Colon (tissue), 2 donors: ENCODE measurements around the gene PSME4.

ENCODE experiments used
- FAIRE-seq: peaks from 2 replicates; lab custom pipeline; 2012; peaks lifted over from hg19 to GRCh38; lab: Jason Lieb, UNC
- donor health status: control.
- donor health status: control.

PSME4 gene, protein sequence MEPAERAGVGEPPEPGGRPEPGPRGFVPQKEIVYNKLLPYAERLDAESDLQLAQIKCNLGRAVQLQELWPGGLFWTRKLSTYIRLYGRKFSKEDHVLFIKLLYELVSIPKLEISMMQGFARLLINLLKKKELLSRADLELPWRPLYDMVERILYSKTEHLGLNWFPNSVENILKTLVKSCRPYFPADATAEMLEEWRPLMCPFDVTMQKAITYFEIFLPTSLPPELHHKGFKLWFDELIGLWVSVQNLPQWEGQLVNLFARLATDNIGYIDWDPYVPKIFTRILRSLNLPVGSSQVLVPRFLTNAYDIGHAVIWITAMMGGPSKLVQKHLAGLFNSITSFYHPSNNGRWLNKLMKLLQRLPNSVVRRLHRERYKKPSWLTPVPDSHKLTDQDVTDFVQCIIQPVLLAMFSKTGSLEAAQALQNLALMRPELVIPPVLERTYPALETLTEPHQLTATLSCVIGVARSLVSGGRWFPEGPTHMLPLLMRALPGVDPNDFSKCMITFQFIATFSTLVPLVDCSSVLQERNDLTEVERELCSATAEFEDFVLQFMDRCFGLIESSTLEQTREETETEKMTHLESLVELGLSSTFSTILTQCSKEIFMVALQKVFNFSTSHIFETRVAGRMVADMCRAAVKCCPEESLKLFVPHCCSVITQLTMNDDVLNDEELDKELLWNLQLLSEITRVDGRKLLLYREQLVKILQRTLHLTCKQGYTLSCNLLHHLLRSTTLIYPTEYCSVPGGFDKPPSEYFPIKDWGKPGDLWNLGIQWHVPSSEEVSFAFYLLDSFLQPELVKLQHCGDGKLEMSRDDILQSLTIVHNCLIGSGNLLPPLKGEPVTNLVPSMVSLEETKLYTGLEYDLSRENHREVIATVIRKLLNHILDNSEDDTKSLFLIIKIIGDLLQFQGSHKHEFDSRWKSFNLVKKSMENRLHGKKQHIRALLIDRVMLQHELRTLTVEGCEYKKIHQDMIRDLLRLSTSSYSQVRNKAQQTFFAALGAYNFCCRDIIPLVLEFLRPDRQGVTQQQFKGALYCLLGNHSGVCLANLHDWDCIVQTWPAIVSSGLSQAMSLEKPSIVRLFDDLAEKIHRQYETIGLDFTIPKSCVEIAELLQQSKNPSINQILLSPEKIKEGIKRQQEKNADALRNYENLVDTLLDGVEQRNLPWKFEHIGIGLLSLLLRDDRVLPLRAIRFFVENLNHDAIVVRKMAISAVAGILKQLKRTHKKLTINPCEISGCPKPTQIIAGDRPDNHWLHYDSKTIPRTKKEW (N-terminal part only)

DNA sequence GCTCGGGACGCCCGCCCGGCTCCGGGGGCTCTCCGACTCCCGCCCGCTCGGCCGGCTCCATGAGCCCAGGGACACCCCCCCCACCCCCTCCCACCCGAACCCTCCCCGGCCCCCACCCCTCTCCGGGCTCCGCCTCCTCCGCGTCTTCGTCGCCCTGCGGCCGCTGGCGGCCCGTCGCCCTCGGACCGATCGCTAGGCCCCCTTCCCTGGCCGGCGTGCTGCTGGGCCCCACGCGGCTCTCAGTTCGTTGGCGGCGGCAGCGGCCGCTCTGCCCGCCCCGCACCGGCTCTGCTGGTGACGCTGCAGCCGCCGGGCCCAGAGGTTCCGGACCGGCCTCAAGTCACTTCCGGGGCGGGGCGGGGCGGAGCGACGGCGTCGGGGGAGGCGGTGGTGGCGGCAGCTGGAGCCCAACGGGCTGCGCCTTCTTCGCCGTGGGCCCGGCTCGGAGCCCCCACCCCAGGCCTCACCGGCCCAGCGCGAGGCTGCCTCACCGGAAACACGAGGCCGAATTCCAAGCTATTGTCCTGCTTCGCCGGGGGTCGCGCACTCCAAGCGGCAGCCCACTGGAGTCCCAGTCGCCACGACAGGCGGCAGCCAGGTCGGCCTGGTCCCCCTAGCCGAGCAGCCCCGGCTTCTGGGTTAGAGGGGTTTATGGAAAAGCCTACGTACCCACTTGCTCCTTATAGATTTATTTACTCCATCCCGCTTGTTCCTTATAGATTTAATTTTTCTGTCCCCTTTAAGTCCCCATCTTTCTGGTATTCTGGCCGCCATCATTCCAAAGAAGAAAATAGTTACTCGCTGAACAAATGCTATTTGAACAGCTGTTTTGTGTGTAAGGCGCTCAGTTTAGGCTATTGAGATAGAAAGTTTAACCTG, at the start of gene PSME4:
Gene PSME4, minus strand, starts transcription at position 270 of the 879 bp plus-strand sequence. Its CDS starts 209 bp downstream, at position 61.
- no peak for FAIRE-seq

DNA sequence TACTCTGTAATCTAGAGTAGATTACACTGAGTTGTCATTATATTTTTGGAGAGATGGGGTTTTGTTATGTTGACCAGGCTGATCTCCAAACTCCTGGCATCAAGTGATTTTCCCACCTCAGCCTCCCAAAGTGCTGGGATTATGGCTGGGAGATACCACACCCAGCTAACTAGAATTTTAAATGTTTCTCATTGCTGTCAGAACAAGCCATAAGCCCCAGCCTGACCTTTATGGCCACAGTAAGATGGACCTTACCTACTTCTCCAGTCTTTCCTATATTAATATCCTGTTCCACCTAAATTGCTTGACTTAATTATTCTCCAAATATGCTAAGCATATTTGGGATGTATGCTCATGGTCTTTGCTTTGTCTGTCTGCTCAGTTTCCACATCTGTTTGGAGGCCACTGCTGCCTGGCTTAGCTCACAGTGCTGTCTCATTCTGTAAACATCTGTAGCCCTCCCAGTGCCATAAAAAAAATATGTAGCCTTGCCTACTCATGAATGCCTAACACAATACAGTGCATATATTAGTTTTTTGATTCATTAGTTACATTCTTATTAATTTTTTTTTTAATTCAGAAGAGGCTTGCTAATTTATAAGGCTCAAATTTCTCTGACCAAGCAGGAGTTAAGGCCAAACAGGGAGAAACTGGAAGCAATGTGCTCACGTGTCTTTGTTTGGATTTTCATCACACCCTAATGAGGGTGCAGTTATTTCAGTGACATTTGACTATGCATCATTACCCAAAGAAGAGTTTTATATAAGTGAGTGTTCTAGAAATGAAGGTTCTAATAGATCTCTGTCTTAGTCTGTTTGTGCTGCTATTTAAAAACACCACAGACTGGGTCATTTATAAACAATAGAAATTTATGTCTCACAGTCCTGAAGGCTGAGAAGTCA, 45.3 kb upstream of the PSME4 start:
- FAIRE-seq = no peak

DNA sequence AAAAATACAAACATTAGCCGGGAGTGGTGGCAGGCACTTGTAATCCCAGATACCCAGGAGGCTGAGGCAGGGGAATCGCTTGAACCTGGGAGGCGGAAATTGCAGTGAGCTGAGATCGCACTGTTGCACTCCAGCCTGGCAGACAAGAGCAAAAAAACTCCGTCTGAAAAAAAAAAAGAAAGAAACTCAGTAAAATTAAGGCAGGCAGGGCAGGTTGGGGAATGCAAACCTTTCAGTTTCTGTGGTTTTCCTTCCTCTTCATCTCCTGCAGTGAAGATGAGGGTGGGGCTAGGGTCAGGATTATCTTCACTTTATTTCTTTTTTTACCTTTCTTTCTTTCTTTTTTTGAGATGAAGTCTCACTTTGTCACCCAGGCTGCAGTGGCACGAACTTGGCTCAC, 43.2 kb upstream of the PSME4 start:
- FAIRE-seq = no peak

GRCh38 chr2:54012538-54013141, 41.8 kb upstream of the PSME4 start:
- no peak for FAIRE-seq

GRCh38 chr2:54009549-54009948, 38.8 kb upstream of the PSME4 start:
- no peak for FAIRE-seq

DNA sequence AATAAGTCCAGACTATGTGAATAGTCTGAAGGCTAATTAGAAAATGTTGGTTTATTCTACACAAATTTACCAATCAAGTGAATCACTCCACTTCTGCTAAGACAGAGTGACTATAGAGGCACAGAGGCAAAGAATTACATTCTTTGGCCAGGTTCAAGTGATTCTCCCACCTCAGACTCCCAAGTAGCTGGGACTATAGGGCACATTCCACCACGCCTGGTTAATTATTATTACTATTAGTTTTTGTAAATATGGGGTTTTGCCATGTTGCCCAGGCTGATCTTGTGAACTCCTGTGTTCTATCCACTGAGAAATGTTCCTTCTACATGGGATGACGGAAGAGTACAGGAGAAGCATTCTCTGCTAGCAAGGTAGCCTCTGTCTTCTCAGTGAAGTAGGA, 37.6 kb upstream of the PSME4 start:
- FAIRE-seq = no peak

- no peak for FAIRE-seq
Observed at GRCh38 chr2:54000524-54000923, 29.7 kb upstream of the PSME4 start.

DNA sequence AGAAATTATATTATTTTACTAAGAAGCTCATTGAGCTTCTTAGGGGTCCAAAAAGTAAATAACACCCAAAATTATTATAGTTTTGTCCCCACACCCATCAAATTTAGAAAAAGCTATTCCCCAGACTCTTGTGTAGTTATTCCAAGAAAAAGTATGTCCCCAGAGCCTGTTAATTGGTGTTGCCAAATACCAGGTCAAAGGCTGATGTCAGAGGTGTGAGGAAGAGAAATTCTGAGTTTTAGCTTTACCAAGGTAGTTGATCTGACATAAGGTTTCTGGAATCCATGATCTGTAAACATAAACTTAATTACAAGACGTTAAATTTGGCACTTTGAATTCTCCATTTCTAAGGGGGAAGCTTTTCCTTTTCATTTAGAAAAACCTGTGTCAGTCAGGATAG, 29.3 kb upstream of the PSME4 start:
- FAIRE-seq = no peak

DNA sequence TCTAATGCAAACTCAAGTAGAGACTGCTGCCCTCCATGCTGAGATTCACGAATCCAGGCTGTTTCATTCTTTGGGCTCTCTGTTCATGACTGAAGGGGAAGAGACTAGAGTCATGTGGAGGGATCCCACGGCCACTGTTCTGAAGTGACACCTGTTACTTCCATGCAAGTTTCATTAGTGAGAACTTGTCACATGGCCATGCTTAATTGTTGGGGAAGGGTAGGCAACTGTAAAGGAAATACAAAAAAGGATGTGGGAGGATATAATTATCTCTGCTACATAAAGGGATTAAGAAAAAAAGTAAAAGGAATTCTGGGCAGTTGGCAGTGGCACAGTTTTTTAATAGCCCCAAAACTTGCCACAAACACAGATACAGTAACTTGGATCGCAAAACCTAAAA, 28.0 kb upstream of the PSME4 start:
- no peak for FAIRE-seq

DNA sequence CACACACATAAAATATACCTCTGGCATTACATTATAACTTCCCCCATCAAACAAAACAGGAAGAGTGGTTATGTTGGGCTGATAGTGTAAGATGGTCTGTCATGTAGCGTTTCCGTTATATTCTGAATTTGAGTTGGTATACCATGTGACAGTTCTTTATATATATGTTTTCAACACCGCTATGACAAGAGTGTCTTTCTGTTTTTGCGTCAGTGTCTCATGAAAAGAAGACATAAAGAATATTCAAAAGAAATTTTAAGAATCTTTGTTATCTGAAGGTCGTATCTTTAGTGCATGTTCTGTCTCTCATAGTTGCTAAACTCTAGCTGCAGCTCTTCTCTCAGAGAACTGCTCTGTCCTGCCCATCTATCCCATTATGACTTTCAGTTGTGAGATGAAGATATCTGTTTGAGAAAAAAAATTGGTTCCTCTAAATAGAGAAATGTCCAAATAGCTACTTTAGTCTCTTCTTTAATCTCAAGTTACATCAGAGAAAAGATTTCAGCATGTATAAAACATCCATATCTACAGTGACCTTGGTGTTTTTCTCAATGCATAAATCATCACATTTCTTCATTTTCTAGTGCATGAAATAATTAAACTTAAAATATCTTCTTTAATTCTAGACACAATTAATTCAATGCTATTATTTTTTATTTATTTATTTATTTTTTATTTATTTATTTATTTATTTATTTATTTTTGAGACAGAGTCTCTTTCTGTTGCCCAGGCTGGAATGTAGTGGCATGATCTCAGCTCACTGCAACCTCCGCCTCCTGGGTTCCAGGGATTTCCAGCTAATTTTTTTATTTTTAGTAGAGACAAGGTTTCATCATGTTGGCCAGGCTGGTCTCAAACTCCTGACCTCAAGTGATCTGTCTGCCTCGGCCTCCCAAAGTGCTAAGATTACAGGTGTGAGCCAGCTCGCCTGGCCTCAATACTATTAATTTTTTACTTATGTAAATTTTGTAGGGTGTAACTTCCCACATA, 24.3 kb upstream of the PSME4 start:
- peak; percentile 53 for FAIRE-seq

GRCh38 chr2:53991948-53992347, 21.2 kb upstream of the PSME4 start:
- FAIRE-seq = no peak

GRCh38 chr2:53989210-53989862, 18.5 kb upstream of the PSME4 start:
- no peak for FAIRE-seq

- FAIRE-seq = no peak
Observed at GRCh38 chr2:53987336-53987921, 16.6 kb upstream of the PSME4 start.

- no peak for FAIRE-seq
Observed at GRCh38 chr2:53985646-53986045, 14.9 kb upstream of the PSME4 start.

DNA sequence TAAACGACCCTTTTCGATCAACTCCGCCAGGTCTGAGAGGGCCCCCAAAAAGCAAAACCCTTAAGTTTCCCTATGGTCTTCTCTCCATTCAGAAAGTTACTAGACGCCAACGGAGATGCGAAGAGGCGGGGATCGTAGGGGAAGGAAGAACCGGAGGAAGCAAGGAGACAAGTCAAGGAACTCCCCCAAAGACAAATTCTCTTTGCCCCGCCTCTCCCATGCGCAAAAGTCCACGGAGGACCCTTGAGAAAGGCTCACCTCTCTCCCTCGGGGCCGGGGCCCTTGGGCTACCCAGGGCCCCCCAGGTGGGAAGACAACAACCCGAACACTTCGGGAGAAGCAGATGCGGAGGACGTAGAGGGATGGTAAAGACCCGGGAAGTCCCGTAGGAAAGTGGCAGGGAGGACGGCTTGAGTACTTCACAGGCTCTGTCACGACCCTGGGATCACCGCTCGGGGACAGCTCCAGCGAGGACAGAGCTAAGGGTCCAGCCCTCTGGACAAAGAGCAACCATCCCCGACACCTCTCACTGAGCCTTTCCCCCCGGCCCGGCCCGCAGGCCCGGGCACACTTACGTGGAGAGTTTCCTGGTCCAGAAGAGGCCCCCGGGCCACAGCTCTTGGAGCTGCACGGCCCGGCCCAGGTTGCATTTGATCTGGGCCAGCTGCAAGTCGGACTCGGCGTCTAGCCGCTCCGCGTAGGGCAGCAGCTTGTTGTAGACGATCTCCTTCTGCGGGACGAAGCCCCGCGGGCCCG, 647 bp downstream of the PSME4 start:
- no peak for FAIRE-seq

DNA sequence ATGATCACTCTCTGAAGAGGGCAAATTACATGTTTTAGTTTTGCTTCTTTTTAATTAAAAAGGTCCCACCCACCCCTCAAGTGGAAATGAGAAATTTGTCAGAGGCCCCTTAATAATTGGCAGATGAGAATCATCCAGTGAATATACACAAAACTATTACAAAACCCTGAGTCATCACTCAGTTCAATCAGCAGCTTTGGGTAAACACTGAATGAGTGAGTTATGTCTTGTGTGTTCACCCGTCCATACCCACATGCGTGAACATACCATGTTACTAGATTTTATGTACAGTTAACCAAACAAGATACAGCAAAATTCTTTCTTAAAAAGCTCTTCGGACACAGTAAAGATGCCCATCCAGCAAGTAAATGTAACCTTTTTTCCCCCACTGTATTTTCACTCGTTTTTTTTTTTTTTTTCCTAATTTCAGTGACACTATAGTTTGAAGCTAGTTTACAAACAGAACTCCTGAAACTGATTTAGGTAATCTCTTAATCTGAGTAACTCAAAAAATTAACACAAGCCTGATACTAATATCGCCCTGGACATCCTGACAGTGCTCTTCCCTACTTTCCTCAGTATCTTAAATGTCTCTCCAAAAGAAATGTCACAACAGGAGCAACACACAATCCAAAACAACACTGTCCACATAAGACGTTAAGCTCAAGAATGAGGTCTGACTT, 1.4 kb downstream of the PSME4 start:
- FAIRE-seq = no peak
